NCI-H446 (cell line): ENCODE data around the gene BPIFB2.
"Not testable (repeated sequence)": the region's sequence is repeated elsewhere in the genome, so short reads cannot be mapped to it uniquely, and the experiment has no call there.

Experiments used
- DNase-seq, 2 experiments: peaks; one replicate each; lab custom pipeline; 2025; lab: John Stamatoyannopoulos, UW

BPIFB2 gene

DNA sequence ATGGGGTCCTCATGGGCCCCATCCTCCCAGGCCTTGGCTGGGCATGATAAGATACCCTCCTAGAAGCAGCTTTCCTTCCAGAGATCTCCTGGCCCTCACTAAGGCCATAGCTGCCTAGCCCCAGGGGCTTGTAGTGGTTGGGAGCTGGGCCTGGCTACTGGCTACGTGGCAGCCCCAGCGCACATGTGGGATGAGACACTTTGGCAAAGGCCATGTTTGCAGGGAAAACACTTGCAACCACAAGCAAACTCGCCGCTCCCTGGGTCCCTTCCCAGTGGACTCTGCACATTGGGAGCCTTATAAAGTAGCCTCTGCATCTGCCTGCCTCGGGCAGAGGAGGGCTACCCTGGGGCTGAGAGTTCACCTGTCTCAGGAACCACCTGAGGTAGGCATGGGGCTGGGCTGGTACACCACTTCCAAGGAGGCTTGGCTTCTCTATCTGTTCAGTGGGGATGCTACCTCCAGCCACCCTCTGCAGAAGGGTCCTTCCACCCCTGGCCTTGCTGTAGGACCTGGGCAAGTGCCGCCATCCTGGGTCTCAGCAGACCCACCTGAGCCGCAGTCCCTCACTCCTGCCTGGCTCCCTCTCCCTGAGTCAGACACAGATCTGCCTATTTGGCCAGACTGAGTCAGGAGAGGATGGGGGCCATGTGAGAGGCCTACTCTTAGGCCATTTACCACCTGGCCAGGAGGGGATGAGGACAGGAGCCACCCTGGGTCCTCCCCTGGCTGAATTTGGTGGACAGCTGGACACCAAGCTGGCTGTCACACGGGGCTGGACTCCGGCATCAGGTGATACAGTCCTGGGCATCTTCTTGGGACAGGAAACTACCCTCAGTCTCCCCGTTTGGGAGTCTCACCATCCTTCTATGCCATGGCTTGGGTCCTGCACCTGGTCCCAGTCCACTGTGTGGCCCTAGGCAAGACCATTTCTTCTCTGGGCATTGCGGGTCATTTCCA lies at the start of gene BPIFB2:
Gene BPIFB2 (plus strand): TSS at position 329 of the 960 bp plus-strand sequence. CDS start 871 bp downstream, outside the sequence.
- DNase-seq: no peak

- DNase-seq: no peak
These were observed 48.9 kb upstream of the BPIFB2 start for GRCh38 chr20:32958574-32958973.

DNA sequence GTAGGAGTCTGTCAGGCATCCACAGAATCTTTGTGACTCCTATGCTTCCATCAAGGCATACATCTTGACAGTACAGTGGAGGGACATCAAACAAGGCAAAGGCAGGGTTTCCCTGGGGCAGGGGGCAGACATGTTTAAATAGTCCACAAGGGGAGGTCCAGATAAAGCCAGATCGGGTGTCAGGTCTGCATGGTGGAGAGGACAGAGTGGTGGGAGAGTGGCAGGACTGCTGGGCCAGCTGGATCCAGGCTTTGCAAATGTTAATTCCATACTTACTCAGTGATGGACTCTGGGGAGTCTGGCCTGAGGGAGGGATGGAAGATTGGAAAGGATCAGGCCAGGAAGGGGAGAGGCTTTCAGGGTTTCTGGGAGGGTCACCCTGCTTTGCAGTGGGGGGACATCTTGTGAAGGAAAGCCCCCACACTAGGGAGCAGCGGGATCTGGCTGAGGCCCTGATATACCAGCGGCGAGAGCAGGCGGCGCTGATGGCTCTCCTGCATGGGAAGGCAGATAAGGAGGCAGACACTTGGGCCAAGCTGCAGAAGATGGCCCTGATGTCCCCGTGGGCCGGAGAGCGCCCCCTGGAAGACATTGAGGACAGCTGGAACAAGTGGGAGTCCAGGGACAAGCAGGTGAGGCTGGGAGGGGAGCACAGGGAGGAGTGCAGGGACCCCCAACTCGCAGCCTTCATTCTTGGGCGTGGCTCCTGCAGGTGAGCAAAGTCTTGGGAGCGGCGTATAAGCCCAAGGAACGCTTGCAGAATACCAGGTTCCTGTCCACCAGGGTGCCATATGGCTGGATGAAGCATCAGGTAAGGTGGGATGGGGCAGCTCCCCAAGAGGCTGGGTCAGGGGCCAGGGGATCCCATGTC lies 47.9 kb upstream of the BPIFB2 start:
- no peak for DNase-seq

DNA sequence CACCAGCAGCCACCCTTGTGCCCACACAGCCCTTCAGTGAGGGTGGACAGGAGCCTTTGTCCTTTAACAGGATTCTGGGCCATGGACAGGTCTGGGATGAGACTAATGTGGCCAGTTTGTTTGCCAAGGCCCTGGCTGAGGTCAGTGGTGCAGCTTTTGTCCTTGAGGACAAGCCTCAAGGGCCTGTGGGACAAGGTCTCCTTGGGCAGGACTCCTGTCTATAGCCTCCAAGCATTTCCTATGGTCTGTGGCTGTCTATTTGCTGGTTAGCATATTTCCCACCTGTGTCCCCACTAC lies 47.3 kb upstream of the BPIFB2 start:
- no peak for DNase-seq

DNA sequence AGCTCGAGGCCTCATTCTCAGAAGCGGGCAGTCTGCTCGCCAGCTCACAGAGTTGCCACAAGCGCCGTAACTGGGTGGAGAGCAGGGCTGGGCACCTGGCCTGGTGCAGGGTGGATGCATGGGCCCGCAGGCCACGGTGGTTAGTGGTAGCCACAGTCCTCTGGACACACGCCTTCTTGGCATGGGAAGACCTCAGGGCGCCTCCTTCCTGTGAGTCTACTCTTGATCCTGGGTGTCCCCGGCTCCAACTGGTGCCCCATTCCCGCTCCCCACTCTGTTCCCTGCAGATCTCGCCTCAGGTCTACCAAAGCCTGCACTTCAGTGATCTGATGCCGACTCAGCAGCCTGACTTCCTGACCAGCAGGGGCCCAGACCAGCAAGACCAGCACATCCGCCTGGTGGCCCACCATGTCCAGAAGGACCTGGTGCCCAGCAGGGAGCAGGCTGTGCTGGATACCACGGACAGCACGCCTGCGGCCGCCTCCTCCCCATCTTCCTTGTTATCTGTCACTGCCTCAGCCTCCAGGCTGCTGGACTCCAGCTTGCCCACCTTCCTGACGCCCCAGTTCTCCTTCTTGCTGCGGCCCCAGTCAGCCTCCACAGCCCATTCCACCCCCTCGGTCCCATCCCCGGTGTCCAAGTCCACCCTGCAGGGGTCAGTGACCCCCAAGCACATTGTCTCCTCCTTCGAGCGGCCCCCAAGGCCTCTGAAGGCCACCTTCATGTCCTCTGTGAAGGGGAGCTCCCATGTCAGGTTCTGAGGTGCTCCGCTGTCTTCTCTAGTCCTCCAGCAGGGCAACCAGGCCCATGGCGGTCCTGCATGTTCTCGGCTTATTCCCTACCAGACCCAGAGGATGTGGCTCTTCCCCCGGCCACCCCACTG lies 46.4 kb upstream of the BPIFB2 start:
- no peak for DNase-seq

DNA sequence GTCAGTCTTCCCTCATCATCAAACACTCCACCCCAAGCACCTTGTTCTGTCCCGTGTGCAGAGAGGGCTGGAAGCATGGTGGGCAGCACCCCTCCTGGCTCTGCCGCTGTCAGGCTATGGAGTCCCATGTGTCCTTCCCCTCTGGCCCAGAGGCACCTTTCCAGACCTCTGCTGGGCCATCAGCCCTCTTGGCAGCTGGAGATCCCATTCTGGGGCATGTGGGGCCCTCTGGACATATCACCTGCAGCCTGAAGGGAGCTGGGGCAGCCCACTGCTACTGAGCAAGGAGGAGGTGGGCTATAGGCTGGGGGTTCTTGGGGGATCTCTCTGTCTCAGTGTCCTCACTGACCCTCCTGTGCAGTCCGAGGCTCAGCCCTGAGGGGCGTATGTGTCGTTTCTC lies 45.5 kb upstream of the BPIFB2 start:
- no peak for DNase-seq

DNA sequence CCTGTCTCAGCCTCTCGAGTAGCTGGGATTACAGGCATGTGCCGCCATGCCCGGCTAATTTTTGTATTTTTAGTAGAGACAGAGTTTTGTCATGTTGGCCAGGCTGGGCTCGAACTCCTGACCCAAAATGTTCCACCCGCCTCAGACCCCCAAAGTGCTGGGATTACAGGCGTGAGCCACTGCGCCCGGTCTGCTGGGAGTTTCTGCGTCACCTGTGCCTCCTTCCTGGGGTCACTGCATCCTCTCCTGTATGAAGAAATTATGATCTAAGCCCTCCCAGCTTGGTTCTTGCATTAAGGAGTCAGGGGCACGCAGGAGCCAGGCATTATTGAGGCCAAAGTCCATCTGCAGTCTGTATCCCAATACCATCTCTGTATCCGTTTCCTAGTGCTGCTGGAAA lies 44.9 kb upstream of the BPIFB2 start:
- not testable (repeated sequence) for DNase-seq

- no peak for DNase-seq
These were observed 44.3 kb upstream of the BPIFB2 start for GRCh38 chr20:32963176-32963575.

- no peak for DNase-seq
These were observed 42.9 kb upstream of the BPIFB2 start for GRCh38 chr20:32964575-32964974.

- DNase-seq: no peak
These were observed 42.4 kb upstream of the BPIFB2 start for GRCh38 chr20:32965115-32965514.

- no peak for DNase-seq
These were observed 41.7 kb upstream of the BPIFB2 start for GRCh38 chr20:32965581-32966373.

DNA sequence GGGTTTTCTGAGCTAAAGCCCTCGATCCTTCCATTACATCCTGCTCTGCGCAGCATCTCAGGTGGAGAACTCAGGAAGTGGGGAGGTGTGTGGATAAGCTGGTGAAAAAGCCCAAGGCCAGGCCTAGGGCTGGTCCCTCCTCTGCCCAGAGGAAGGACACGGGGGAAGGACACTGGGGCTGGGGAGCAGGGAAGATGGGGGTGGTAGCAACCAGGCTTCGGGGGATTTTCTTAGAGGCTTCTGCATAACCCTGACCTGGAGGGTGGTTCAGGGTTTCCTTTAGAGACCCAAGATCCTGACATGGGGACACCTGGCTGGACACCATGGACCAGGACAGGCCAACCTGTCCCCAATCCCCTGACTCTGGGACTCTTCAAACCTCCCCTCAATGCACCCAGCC lies 41.1 kb upstream of the BPIFB2 start:
- DNase-seq: no peak

DNA sequence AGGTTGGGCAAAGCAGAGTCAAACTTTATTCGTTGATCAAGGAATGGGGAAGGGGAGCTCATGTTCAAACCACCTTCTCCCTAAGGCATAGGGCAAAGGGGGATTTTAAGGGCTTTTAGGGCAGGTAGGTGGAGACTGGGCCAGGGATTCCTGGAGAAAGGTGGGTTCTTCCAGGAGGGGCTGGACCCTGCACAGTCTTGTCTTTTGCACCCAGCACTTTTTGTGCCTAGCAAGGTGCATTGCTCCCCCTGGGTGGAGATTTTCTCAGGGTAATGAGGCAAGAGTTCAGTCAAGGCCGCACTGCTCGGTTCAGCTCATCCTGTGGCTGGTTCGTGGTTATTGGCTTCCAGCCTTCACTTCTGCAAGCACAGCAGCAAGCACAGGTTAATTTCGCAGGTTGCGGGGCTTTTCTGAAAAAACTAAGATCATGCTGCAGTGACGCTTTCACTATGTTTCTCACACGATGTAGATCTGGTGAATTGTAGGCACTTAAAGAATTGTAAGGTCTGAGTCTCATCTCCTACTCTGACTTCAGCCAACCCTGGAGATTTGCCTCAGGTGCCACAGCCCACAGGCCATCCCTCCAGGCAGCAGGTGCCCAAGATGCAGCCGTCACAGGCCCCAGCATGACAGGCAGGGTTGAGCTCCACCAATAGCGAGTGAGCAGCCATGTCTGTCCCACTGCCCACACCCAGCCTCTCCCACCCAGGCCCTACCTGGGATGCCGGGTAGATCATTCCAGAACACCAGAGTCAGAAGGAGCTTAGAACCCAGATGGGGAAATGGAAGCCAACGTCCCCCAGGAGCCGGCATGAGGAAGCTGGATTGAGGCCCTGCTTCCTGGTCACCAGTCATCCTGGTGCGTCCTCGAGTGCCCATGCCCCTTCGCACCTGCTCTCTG lies 40.4 kb upstream of the BPIFB2 start:
- no peak for DNase-seq

- no peak for DNase-seq
These were observed 39.5 kb upstream of the BPIFB2 start for GRCh38 chr20:32967961-32968457.

DNA sequence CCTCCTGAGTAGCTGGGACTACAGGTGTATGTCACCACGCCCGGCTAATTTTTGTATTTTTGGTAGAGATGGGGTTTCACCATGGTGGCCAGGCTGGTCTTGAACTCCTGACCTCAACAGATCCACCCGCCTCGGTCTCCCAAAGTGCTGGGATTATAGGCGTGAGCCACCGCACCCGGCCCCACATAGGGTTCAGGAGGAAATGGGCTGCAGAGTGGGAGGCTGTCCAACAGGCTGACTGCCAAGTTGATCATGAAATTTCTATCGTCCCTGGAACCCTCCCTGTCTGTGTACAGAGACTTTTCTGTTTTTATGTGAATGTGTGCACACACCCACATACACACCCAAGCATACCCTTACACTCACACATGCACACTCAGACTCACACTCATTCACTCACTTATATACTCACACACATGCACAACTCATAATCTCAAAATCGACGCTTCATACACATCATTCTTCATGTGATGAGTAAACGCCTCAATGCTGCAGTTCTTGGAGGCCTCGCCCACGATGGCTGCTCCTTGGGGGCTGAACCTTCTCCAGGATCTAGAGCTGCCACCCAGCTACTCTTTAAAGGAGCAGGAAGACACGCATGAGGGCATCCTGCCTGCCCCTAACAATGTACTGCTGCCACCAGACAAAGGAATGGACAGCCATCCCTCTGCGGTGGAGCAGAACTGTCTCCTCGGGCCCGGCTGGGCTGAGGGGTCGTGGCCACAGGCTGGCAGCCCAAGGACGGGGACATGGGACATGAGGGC lies 38.8 kb upstream of the BPIFB2 start:
- DNase-seq: no peak

- DNase-seq: no peak
These were observed 38.0 kb upstream of the BPIFB2 start for GRCh38 chr20:32969356-32970114.

DNA sequence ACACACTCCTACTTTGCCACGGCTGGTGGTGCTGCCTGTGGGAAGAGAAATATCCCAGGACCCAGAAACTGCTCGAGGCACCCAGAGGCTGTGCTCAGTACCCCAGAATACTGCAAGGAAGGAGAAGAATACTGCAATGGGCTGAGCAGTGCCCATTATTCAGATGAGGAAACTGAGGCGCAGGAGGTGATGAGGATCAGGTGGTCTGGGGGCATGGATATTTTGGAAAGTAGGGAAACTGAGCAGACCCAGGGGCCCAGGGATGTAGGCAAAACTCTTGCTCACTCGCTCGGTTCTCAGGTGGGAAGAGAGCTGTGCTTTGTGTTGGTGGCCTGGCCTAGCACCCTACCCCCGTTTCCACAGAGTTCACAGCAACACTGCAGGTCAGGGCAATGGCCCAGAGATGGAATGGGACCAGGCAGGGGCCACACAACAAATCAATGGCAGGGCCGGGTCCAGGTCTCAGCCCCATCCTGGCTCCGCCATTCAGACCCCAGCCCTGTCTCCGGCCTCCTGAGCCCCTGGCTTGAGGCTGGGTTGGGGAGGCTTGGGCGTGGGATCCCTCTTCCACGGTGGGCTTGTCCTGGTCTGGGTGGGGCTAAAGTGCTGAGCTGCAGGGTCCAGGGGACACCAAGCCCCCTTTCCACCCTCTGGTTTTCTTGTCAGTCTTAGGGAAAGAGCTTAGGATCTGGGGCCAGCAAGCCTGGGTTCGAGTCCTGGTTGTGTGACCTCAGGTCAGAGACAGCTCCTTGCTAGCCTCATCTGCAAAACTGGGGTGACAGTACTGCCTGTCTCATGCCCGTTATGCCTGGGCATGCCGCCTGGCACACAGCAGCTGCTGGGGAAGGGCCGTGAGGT lies 37.2 kb upstream of the BPIFB2 start:
- no peak for DNase-seq

DNA sequence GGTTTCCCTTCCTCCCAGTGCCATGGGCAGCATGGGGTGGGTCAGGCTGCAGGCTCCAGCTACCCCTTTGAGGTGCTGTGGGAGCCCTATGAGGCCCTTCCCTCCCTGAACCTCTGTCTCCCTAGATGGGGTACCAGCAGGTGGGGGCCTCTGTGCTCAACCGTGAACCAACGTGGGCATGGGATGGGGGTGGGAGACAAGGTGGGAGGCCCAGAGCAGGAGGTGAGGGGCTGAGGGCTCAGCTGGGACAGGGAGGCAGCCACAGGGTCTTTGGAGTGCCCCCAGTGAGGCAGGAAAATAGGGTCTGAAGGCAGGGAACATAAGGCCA lies 36.6 kb upstream of the BPIFB2 start:
- no peak for DNase-seq
